ENCODE results near the gene CFC1B.
"Not testable (repeated sequence)": the region's sequence is repeated elsewhere in the genome, so short reads cannot be mapped to it uniquely, and the experiment has no call there.

CFC1B gene

DNA sequence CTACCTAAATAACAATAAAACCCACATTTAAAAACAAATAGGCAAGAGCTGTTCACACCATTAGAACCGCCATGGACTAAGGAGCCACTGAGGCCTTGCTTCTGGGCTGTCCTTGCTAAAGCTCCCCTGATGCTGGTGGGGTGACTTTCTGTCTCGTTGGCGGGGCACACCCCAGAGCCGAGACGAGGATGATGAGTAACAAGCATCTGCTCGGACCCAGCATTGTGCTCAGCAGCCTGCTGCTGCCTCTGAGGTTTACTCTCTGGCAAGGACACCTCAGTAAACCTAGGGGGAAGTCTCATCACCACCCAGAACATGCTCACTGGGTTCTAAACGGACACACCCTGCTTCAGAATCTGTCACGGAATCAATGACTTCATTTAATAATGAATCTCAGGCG, 10.7 kb downstream of the CFC1B start:
- not testable (repeated sequence) for H3K27ac ChIP-seq (ENCODE audit: low read depth, low read length); H3K9ac ChIP-seq (ENCODE audit: low read depth, low read length); H3K36me3 ChIP-seq (ENCODE audit: insufficient read depth, low read length); H3K9me3 ChIP-seq (ENCODE audit: insufficient read depth, low read depth, low read length); H3K4me1 ChIP-seq (ENCODE audit: insufficient read depth, low read length); H3K4me3 ChIP-seq (ENCODE audit: low read length); H3K27me3 ChIP-seq (ENCODE audit: insufficient read depth, low read length)
- WGBS: no CpG with 5 or more reads among the region's 9 CpGs

DNA sequence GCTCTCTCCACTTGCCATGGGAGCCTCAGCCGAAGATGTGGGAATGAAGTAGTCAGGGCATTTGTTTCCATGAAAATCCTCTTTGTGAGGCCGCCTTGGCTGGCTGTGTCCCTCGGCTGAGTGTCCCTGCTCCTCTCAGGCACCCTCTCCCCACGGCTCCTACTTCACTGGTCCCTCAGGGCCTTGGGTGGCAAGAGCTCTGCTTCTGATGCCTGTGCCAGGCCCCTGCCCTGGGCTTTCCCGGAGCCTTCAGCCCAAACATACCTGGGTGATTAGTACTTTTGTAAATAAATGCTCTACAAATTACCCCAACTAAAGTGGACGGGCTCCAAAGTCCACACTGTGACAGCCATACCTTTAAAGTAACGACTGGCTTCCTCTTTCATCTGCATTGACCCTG, 15.6 kb downstream of the CFC1B start:
- H3K36me3 ChIP-seq (ENCODE audit: insufficient read depth, low read length); H3K27me3 ChIP-seq (ENCODE audit: insufficient read depth, low read length); H3K4me1 ChIP-seq (ENCODE audit: insufficient read depth, low read length); H3K9ac ChIP-seq (ENCODE audit: low read depth, low read length); H3K27ac ChIP-seq (ENCODE audit: low read depth, low read length); H3K9me3 ChIP-seq (ENCODE audit: insufficient read depth, low read depth, low read length); H3K4me3 ChIP-seq (ENCODE audit: low read length): not testable (repeated sequence)
- WGBS: no CpG with 5 or more reads among the region's 7 CpGs

DNA sequence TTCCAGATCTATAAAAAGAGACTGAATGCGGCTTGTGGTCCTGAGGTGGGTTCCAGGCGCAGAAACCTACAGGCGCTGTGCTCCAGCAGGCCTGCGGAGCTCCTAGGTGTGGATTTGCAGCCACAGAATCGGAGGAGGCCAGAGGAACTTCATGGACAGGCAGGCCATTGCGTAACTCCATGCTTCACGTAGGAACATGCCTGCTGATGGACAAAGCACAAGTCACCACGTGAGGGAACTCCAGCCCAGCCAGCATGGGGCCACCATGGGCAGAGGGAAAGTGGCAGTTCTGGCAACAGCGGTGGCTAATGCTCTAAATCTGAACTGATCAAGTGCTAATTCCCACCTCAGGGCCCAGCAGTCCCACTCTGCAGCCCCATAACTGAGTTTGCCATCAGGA, 17.2 kb downstream of the CFC1B start:
- H3K4me3 ChIP-seq (ENCODE audit: low read length): not testable (repeated sequence)
- WGBS: no CpG with 5 or more reads among the region's 9 CpGs

DNA sequence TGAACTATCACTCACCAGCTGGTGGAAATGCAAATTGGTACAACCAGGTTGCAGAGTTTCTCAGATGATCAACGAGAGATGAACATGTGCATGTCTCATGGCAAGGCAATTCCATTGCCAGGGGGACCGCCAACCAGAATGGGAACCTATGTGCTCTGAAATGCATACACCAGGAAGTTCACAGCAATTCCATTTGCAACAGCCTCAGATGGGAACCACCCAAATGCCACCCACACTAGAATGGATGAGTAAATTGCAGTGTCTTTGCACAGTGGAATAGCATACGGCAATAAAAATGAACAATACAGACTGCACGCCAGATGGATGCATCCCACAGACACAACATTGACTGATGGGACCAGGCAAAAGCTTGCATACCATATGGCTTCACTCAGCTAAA, 21.8 kb downstream of the CFC1B start:
- H3K4me3 ChIP-seq (ENCODE audit: low read length); H3K27ac ChIP-seq (ENCODE audit: low read depth, low read length); H3K27me3 ChIP-seq (ENCODE audit: insufficient read depth, low read length); H3K9ac ChIP-seq (ENCODE audit: low read depth, low read length); H3K9me3 ChIP-seq (ENCODE audit: insufficient read depth, low read depth, low read length); H3K4me1 ChIP-seq (ENCODE audit: insufficient read depth, low read length); H3K36me3 ChIP-seq (ENCODE audit: insufficient read depth, low read length): not testable (repeated sequence)
- WGBS: no CpG with 5 or more reads among the region's 4 CpGs

More for the DNA sequence above, 17.2 kb downstream of the CFC1B start:
- H3K9me3 ChIP-seq (ENCODE audit: insufficient read depth, low read depth, low read length); H3K9ac ChIP-seq (ENCODE audit: low read depth, low read length); H3K36me3 ChIP-seq (ENCODE audit: insufficient read depth, low read length); H3K27ac ChIP-seq (ENCODE audit: low read depth, low read length); H3K4me1 ChIP-seq (ENCODE audit: insufficient read depth, low read length); H3K27me3 ChIP-seq (ENCODE audit: insufficient read depth, low read length): not testable (repeated sequence)

DNA sequence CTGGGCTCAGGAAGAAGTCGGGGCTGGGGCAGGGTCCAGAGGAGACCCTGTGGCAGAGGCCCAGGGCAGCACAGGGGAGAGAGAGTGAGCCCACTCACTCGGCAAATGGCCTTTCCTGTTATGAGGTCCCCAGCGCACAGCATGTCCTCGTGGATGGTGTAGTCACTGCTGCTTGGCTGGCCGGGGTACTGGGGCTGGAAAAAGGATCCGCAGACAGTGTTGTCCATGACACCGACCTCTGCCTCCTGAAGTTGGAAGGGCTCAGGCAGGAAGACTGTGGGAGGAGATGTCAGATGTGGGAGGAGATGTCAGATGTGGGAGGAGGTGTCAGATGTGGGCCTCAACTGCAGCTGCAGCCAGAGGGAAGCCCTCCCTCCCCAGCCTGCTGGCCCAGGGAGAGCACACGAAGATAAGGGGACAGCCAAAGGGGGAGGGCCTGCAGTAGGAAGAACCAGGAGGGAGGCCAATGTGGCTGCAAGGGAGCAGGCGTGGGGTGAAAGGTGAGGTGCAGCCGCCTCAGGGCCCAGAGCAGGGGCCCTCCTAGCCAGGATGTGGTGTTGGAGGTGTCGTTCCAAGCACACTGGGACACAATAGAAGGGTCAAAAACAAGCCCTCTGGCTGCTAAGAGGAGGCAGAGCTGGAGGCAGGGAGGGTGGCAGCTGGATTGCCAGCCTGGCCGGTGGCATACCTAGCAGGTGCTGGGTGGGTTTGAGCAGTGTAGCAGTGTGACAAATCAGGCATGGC, 22.9 kb downstream of the CFC1B start:
- WGBS: no CpG with 5 or more reads among the region's 12 CpGs
- not testable (repeated sequence) for H3K4me1 ChIP-seq (ENCODE audit: insufficient read depth, low read length); H3K9ac ChIP-seq (ENCODE audit: low read depth, low read length); H3K27ac ChIP-seq (ENCODE audit: low read depth, low read length); H3K9me3 ChIP-seq (ENCODE audit: insufficient read depth, low read depth, low read length); H3K36me3 ChIP-seq (ENCODE audit: insufficient read depth, low read length); H3K27me3 ChIP-seq (ENCODE audit: insufficient read depth, low read length); H3K4me3 ChIP-seq (ENCODE audit: low read length)

DNA sequence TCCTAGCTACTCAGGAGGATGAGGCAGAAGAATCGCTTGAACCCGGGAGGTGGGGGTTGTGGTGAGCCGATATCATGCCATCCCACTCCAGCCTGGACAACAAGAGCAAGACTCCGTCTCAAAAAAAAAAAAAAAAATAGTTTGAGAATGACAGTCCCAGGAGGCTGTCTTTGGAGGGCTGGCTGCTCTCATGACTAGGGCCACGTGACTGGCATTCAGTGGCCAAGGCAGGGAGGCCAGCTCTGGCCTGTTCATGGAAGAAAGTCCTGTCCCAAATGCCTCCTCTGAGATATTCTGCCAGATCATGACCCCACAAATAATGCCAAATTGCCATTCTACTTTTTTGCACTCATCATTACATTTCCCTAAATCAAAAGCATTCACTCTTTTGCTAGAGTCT, 24.0 kb downstream of the CFC1B start:
- H3K27ac ChIP-seq (ENCODE audit: low read depth, low read length); H3K9ac ChIP-seq (ENCODE audit: low read depth, low read length); H3K27me3 ChIP-seq (ENCODE audit: insufficient read depth, low read length); H3K4me1 ChIP-seq (ENCODE audit: insufficient read depth, low read length); H3K36me3 ChIP-seq (ENCODE audit: insufficient read depth, low read length); H3K9me3 ChIP-seq (ENCODE audit: insufficient read depth, low read depth, low read length); H3K4me3 ChIP-seq (ENCODE audit: low read length): not testable (repeated sequence)
- WGBS: no CpG with 5 or more reads among the region's 5 CpGs

DNA sequence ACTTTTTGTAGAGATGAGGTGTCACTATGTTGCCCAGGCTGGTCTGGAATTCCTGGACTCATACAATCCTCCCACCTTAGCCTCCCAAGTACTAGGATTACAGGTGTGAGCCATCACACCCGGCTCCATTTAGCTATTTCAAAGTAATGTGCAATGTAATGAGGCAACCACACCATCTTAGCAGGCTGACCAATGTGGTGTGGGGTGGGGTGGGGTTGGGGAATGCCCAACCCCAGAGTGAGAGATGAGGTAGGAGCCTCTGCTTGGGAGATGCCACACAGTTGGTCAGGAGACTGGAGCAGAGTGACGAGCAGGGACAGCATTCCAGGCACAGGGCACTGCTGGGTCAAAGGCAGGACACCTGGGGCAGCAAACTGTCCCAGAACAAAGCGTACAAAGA, 27.4 kb downstream of the CFC1B start:
- not testable (repeated sequence) for H3K36me3 ChIP-seq (ENCODE audit: insufficient read depth, low read length); H3K4me3 ChIP-seq (ENCODE audit: low read length); H3K4me1 ChIP-seq (ENCODE audit: insufficient read depth, low read length); H3K27ac ChIP-seq (ENCODE audit: low read depth, low read length); H3K27me3 ChIP-seq (ENCODE audit: insufficient read depth, low read length); H3K9me3 ChIP-seq (ENCODE audit: insufficient read depth, low read depth, low read length); H3K9ac ChIP-seq (ENCODE audit: low read depth, low read length)
- no CpG with 5 or more reads among the region's 3 CpGs for WGBS

DNA sequence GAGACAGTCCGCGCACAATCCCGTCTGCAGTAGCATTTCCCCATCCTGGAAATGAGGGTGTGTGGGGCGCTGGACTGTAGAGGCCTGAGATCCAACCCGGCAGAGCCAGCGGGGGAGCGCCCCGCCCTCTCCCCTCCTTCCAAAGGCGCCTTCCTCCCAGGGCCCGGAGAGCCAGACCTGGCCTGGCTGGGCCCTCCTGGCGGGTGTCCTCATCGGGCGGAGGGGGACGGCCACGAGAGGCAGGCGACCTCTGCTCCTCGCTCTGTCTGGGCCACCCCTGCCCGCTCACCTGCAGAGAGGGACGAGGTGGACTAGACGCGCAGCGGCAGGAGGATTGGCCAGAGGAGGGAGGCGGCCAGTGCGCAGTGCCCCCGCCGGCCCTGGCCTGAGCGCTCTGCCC, 28.5 kb downstream of the CFC1B start:
- not testable (repeated sequence) for H3K4me1 ChIP-seq (ENCODE audit: insufficient read depth, low read length); H3K36me3 ChIP-seq (ENCODE audit: insufficient read depth, low read length); H3K9ac ChIP-seq (ENCODE audit: low read depth, low read length); H3K4me3 ChIP-seq (ENCODE audit: low read length); H3K9me3 ChIP-seq (ENCODE audit: insufficient read depth, low read depth, low read length); H3K27ac ChIP-seq (ENCODE audit: low read depth, low read length); H3K27me3 ChIP-seq (ENCODE audit: insufficient read depth, low read length)
- no CpG with 5 or more reads among the region's 27 CpGs for WGBS

DNA sequence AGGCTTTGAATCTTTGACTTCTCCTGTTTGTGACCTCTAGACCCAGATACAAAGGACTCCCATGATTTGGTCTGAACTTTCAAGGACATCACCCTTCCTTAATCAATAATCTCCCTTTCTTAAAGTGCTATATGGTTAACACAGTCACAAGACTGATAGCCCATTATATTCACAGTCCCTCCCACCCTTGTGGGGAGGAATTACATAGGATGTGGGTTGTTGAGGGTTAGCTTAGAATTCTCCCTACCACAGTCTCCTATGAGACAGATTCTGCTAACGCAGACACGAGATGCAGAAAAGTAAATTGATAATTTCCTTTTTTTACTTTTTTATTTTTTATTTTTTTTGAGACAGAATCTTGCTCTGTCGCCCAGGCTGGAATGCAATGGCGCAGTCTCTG, 33.2 kb downstream of the CFC1B start:
- H3K4me1 ChIP-seq (ENCODE audit: insufficient read depth, low read length); H3K4me3 ChIP-seq (ENCODE audit: low read length); H3K27me3 ChIP-seq (ENCODE audit: insufficient read depth, low read length); H3K27ac ChIP-seq (ENCODE audit: low read depth, low read length); H3K36me3 ChIP-seq (ENCODE audit: insufficient read depth, low read length); H3K9ac ChIP-seq (ENCODE audit: low read depth, low read length); H3K9me3 ChIP-seq (ENCODE audit: insufficient read depth, low read depth, low read length): not testable (repeated sequence)
- WGBS: no CpG with 5 or more reads among the region's 4 CpGs

DNA sequence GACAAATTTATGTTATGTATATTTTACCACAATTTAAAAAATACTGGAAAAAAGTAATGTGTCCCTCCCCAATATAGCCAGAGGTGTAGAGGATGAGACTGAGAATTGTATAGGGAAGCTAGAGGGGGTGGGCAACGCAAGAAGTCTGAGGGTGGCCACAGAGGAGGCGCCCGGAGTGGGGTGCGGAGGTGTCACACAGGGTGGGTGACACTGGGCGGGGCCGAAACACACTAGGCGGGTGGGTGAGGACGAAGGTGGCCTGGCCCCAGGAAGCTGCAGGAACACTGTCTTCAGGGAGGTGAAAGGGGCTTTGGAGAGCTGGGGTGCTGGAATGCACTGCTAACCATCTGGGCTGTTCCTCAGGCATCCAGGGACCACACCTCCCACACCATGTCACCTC, 35.4 kb downstream of the CFC1B start:
- WGBS: no CpG with 5 or more reads among the region's 8 CpGs
- not testable (repeated sequence) for H3K9ac ChIP-seq (ENCODE audit: low read depth, low read length); H3K4me1 ChIP-seq (ENCODE audit: insufficient read depth, low read length); H3K27me3 ChIP-seq (ENCODE audit: insufficient read depth, low read length); H3K4me3 ChIP-seq (ENCODE audit: low read length); H3K27ac ChIP-seq (ENCODE audit: low read depth, low read length); H3K9me3 ChIP-seq (ENCODE audit: insufficient read depth, low read depth, low read length); H3K36me3 ChIP-seq (ENCODE audit: insufficient read depth, low read length)

DNA sequence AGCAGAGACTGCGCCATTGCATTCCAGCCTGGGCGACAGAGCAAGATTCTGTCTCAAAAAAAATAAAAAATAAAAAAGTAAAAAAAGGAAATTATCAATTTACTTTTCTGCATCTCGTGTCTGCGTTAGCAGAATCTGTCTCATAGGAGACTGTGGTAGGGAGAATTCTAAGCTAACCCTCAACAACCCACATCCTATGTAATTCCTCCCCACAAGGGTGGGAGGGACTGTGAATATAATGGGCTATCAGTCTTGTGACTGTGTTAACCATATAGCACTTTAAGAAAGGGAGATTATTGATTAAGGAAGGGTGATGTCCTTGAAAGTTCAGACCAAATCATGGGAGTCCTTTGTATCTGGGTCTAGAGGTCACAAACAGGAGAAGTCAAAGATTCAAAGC, 45.1 kb downstream of the CFC1B start:
- not testable (repeated sequence) for H3K9me3 ChIP-seq (ENCODE audit: insufficient read depth, low read depth, low read length); H3K9ac ChIP-seq (ENCODE audit: low read depth, low read length); H3K4me1 ChIP-seq (ENCODE audit: insufficient read depth, low read length); H3K27ac ChIP-seq (ENCODE audit: low read depth, low read length); H3K4me3 ChIP-seq (ENCODE audit: low read length); H3K36me3 ChIP-seq (ENCODE audit: insufficient read depth, low read length); H3K27me3 ChIP-seq (ENCODE audit: insufficient read depth, low read length)
- WGBS: no CpG with 5 or more reads among the region's 4 CpGs

DNA sequence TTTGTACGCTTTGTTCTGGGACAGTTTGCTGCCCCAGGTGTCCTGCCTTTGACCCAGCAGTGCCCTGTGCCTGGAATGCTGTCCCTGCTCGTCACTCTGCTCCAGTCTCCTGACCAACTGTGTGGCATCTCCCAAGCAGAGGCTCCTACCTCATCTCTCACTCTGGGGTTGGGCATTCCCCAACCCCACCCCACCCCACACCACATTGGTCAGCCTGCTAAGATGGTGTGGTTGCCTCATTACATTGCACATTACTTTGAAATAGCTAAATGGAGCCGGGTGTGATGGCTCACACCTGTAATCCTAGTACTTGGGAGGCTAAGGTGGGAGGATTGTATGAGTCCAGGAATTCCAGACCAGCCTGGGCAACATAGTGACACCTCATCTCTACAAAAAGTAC, 50.9 kb downstream of the CFC1B start:
- H3K27me3 ChIP-seq (ENCODE audit: insufficient read depth, low read length); H3K4me3 ChIP-seq (ENCODE audit: low read length); H3K36me3 ChIP-seq (ENCODE audit: insufficient read depth, low read length); H3K27ac ChIP-seq (ENCODE audit: low read depth, low read length); H3K4me1 ChIP-seq (ENCODE audit: insufficient read depth, low read length); H3K9me3 ChIP-seq (ENCODE audit: insufficient read depth, low read depth, low read length); H3K9ac ChIP-seq (ENCODE audit: low read depth, low read length): not testable (repeated sequence)
- WGBS: no CpG with 5 or more reads among the region's 3 CpGs
